Adrenal gland (tissue), 12 donors: Measurements from ENCODE around the gene PPP6R2. TPM values are rescaled to one million over a fixed set of nuclear protein-coding genes. Genes with fewer than 3 reads are reported as not detected.
"Not testable (repeated sequence)": the region's sequence is repeated elsewhere in the genome, so short reads cannot be mapped to it uniquely, and the experiment has no call there.

ENCODE experiments used
- DNase-seq, 7 donors: peaks; one replicate each; pipeline ENCODE4 v3.0.0-alpha.2; 2019 to 2020
- H3K27ac ChIP-seq, 5 donors: fragments of 200-600 bp; sonication (generic) in 4 of 5; 1 replicate in 3 of 5; 2 replicates in 2 of 5; pipeline versions ENCODE4 v1.5.1 to v1.8.0; 2016 to 2020; ENCODE audit warnings: mild to moderate bottlenecking in 1 of 5
- H3K27me3 ChIP-seq: fragments of 200-600 bp; 2 replicates; pipeline ENCODE4 v1.8.0; 2021
- H3K36me3 ChIP-seq, 2 donors: fragments of 200-600 bp; replicated peaks in 1 of 2; 1 replicate in 1 of 2; 2 replicates in 1 of 2; pipeline versions ENCODE4 v1.5.1 to v1.8.0; 2018 to 2022
- H3K4me1 ChIP-seq, 2 donors: fragments of 200-600 bp; replicated peaks in 1 of 2; 1 replicate in 1 of 2; 2 replicates in 1 of 2; pipeline versions ENCODE4 v1.5.1 to v1.8.0; 2018 to 2021
- H3K4me3 ChIP-seq, 4 donors: fragments of 200-600 bp; sonication (generic) in 3 of 4; one replicate each; pipeline ENCODE4 v1.5.1; 2016 to 2018
- H3K9me3 ChIP-seq, 3 donors: fragments of 200-600 bp; sonication (generic) in 1 of 3; replicated peaks in 1 of 3; 1 replicate in 2 of 3; 2 replicates in 1 of 3; pipeline versions ENCODE4 v1.5.1 to v1.8.0; 2016 to 2021
- POLR2A ChIP-seq, 2 donors: fragments of 450-650 bp; IDR thresholded peaks; one replicate each; pipeline ENCODE4 v1.6.1; 2017; ENCODE audit warnings: antibody characterized with exemption in 2 of 2, mild to moderate bottlenecking in 2 of 2, moderate library complexity in 1 of 2
- WGBS, 4 donors: extraction: QIAGEN DNeasy Blood & Tissue Kit in 2 of 4; methylation state at CpG; one replicate each; pipeline versions ENCODE4 v1.1.5 to v1.1.7; 2013 to 2017; 5-methylcytosine and 5-hydroxymethylcytosine counted together
- intact Hi-C, 2 donors: fragments of 100-400 bp; cut with DNase I; formaldehyde crosslinking; loops; one replicate each; pipeline versions ENCODE4 v1.14.1 to v1.15.0; 2022 to 2023
- polyA plus RNA-seq, 3 donors: library from polyadenylated mRNA; stranded (reverse); fragments of 200-250 nt in 2 of 3; fragments of 350-450 nt in 1 of 3; fragmentation: Illumina TruSeq in 1 of 3; extraction: RNeasy Lipid Tissue Mini Kit (QIAGEN cat#74804) in 1 of 3; gene quantifications; one replicate each; pipeline ENCODE4 v1.2.3, GENCODE V29; 2013 to 2014
- total RNA-seq, 9 donors: library from RNA; depleted of rRNA in 4 of 9; stranded (reverse); fragments of >200 nt in 4 of 9; fragments of 120-200 nt in 1 of 9; fragmentation: NEBNext Ultra II Directional in 1 of 9; extraction: Animal tissue kit (Norgen Biotek cat#: 25700) in 1 of 9; gene quantifications; one replicate each; pipeline versions ENCODE4 v1.1.0 to v1.2.4, GENCODE V29; 2013 to 2023
- TF ChIP-seq, protein P1 (sequence below), 6 experiments: fragments of 450-650 bp in 4 of 6; fragments of 200-600 bp in 2 of 6; sonication (generic) in 1 of 6; IDR thresholded peaks; 1 replicate in 5 of 6; 2 replicates in 1 of 6; pipeline versions ENCODE4 v1.5.1 to v1.8.0; 2016 to 2021; ENCODE audit warnings: antibody characterized with exemption in 6 of 6, mild to moderate bottlenecking in 2 of 6, moderate library complexity in 1 of 6
- donor health status: healthy with polysubstance abuse.
- donor health status: Bipolar disorder and iron deficiency.
- donor health status: DM: yes; HTN: yes; CAD: no.
- donor health status: DM: no; HTN: no; CAD: no.
- donor health status: DM: no; HTN: no; CAD: no.
- donor health status: DM: yes; HTN: yes; CAD: no.

The PPP6R2 gene
- total and polyA plus RNA-seq, 12 donors = 19.6 to 129 (median 73.0) TPM

DNA sequence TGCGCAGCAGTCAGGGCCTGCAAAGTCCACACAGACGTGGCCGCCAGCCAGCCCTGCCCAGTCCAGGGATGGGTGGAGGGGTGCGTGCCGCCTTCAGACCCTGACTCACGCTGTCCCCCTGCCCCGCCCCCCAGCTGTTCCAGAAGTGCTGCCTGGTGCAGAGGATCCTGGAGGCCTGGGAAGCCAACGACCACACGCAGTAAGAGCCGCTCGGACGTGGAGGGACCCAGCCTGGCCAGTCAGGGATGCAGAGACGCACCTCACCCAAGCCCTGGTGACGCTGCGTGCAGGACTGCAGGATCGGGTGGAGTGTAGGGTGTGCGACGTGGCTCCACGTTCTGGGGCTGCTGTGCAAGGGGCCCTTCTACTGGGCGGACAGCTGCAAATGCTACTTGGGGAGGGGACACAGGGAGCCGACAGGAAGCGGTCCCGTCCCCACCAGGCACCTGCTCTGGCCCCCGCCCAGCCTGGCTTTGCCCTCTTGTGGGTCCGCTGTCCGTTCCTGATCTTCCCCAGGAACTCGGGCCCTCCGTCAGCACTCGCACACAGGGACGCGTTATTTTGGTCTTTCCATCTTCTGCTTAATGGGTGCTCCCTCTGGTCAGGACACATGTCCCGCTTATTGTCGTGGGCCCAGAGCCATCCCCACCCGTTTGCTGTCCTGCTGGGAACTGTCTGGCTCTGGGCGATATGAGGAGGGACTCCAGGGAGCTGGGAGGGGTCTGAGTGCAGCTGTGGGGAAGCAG, 89.2 kb downstream of the PPP6R2 start:
- Histone ChIP-seq H3K9me3 (no peaks in the 10 kb centered on the region), H3K36me3 (peaks cover 0 to 83% of the 10 kb centered on the region in 2 donors), H3K4me1 (no peaks in the 10 kb centered on the region), H3K27me3 (no peaks in the 10 kb centered on the region), H3K27ac (no peak overlapping the region), H3K4me3 (no peak overlapping the region)
- intact Hi-C loops = no loop called here
- no peak for DNase-seq
- 92 to 95% (median 93%) methylated on average over 19 to 35 of the region's 35 CpGs for WGBS, 4 donors
- TF ChIP-seq, protein P1, sequence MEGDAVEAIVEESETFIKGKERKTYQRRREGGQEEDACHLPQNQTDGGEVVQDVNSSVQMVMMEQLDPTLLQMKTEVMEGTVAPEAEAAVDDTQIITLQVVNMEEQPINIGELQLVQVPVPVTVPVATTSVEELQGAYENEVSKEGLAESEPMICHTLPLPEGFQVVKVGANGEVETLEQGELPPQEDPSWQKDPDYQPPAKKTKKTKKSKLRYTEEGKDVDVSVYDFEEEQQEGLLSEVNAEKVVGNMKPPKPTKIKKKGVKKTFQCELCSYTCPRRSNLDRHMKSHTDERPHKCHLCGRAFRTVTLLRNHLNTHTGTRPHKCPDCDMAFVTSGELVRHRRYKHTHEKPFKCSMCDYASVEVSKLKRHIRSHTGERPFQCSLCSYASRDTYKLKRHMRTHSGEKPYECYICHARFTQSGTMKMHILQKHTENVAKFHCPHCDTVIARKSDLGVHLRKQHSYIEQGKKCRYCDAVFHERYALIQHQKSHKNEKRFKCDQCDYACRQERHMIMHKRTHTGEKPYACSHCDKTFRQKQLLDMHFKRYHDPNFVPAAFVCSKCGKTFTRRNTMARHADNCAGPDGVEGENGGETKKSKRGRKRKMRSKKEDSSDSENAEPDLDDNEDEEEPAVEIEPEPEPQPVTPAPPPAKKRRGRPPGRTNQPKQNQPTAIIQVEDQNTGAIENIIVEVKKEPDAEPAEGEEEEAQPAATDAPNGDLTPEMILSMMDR (IDR thresholded peaks at IDR 0.05) = no peak
- no peak for TF ChIP-seq POLR2A (IDR thresholded peaks at IDR 0.05)

DNA sequence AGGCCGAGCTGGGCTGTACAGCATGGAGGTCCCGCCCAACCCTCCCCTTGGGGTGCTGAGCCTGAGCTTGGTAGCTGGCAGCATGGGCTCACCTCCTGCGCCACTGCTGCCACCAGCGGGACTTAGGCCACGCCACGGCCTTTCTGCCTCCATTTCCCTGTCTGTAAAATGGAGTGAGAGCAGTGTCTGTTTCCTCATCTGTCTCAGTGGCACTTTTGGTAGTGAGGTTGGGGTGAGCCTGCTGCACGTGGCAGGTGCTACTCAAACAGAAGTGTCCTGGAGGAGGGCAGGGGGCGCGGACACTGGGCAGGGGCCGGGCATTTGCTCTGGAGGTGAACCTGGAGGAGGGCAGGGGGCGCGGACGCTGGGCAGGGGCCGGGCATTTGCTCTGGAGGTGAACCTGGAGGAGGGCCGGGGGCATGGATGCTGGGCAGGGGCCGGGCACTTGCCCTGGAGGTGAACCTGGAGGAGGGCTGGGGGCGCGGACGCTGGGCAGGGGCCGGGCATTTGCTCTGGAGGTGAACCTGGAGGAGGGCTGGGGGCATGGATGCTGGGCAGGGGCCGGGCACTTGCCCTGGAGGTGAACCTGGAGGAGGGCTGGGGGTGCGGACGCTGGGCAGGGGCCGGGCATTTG, 89.9 kb downstream of the PPP6R2 start:
- H3K27ac ChIP-seq, H3K9me3 ChIP-seq, H3K27me3 ChIP-seq, DNase-seq, H3K4me3 ChIP-seq, H3K4me1 ChIP-seq, intact Hi-C loops: not testable (repeated sequence)
- H3K36me3 ChIP-seq = peaks cover 0 to 83% of the 10 kb centered on the region in 2 donors
- WGBS, 4 donors = 94 to 100% (median 96%) methylated on average over 6 to 24 of the region's 24 CpGs

DNA sequence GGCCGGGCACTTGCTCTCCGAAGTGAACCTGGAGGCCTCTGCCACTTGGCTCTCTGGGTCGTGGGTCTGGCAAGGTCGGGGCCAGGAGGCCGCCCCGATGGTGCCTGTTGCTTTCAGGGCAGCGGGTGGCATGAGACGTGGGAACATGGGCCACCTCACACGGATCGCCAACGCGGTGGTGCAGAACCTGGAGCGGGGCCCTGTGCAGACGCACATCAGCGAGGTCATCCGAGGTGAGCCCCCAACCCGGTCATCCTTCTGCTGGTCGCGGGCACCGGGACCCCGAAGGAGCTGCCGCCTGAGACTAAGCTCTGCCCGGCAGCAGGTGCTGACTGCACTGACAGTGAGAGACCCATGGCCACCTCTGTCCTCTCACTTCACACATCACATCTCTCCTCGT, 91.7 kb downstream of the PPP6R2 start:
- Histone ChIP-seq H3K9me3 (no peaks in the 10 kb centered on the region), H3K4me3 (no peak overlapping the region), H3K4me1 (no peaks in the 10 kb centered on the region), H3K27ac (no peak overlapping the region), H3K27me3 (no peaks in the 10 kb centered on the region), H3K36me3 (peaks cover 0 to 83% of the 10 kb centered on the region in 2 donors)
- no peak for DNase-seq
- intact Hi-C loops = no loop called here
- WGBS, 4 donors = 84 to 93% (median 91%) methylated on average over 2 to 24 of the region's 24 CpGs
- TF ChIP-seq POLR2A (IDR thresholded peaks at IDR 0.05) = no peak
- TF ChIP-seq, protein P1 (IDR thresholded peaks at IDR 0.05) = no peak

GRCh38 chr22:50435291-50436014, 92.3 kb downstream of the PPP6R2 start:
- TF ChIP-seq POLR2A (IDR thresholded peaks at IDR 0.05) = no peak
- TF ChIP-seq, protein P1 (IDR thresholded peaks at IDR 0.05) = no peak
- peak in 1 of 7 donors; percentile 14 for DNase-seq
- Histone ChIP-seq H3K27ac (no peak overlapping the region), H3K27me3 (no peaks in the 10 kb centered on the region), H3K4me3 (no peak overlapping the region), H3K36me3 (peaks cover 0 to 83% of the 10 kb centered on the region in 2 donors), H3K9me3 (no peaks in the 10 kb centered on the region), H3K4me1 (no peaks in the 10 kb centered on the region)
- WGBS, 4 donors = 90 to 95% (median 92%) methylated on average over 10 to 20 of the region's 20 CpGs
- intact Hi-C loops = no loop called here
